Stimulated activated effector memory CD8-positive, alpha-beta T cell treated with anti-CD3 and anti-CD28 coated beads, Interleukin-12 subunit alpha, Interleukin-12 subunit beta, amount 100 ng/mL, for 72 hours (primary cell): ENCODE results near the gene CD274.
A peak's percentile ranks its signal among the peaks of the same experiment; 100 is the strongest.
"Not testable (repeated sequence)": the region's sequence is repeated elsewhere in the genome, so short reads cannot be mapped to it uniquely, and the experiment has no call there.

Experiments used
- ATAC-seq: fragments of 150-1000 bp; cut with Tn5 transposase; 2 replicates; pipeline ENCODE4 v1.10.0; 2021
- DNase-seq, 2 donors: peaks; one replicate each; pipeline ENCODE4 v3.0.0; 2021 to 2022; ENCODE audit warnings: low spot score in 2 of 2
- H3K27ac Mint-ChIP-seq: one replicate; pipeline ENCODE4 v1.8.0; 2022; ENCODE audit warnings: mild to moderate bottlenecking, mixed read lengths
- H3K36me3 Mint-ChIP-seq: one replicate; pipeline ENCODE4 v1.8.0; 2022; ENCODE audit warnings: mild to moderate bottlenecking, mixed read lengths
- H3K4me1 Mint-ChIP-seq: one replicate; pipeline ENCODE4 v1.8.0; 2022; ENCODE audit warnings: mixed read lengths
- H3K4me3 Mint-ChIP-seq: one replicate; pipeline ENCODE4 v1.8.0; 2022; ENCODE audit warnings: mild to moderate bottlenecking, mixed read lengths
- H3K9me3 Mint-ChIP-seq: one replicate; pipeline ENCODE4 v1.8.0; 2022; ENCODE audit warnings: mixed read lengths

Gene CD274

GRCh38 chr9:5450359-5451091 lies at the start of gene CD274:
CD274 (plus strand) TSS chr9:5450542; CDS start chr9:5456114, 5,572 bp downstream.
- peaks cover 65% of the 10 kb centered on the region for H3K4me1 Mint-ChIP-seq
- H3K27ac Mint-ChIP-seq = peak within 1 kb of the TSS; percentile 93
- H3K9me3 Mint-ChIP-seq = no peaks in the 10 kb centered on the region
- ATAC-seq = peak; percentile 84
- H3K4me3 Mint-ChIP-seq = peak within 1 kb of the TSS; percentile 86
- peak; percentile 72 to 91 for DNase-seq
- H3K36me3 Mint-ChIP-seq = peaks cover 30% of the 10 kb centered on the region

GRCh38 chr9:5402217-5402616 lies 48.1 kb upstream of the CD274 start:
- Mint-ChIP-seq H3K4me1 (peaks cover 31% of the 10 kb centered on the region), H3K27ac (no peak overlapping the region), H3K9me3 (peaks cover 3% of the 10 kb centered on the region), H3K4me3 (no peak overlapping the region), H3K36me3 (no peaks in the 10 kb centered on the region)
- DNase-seq = no peak
- ATAC-seq = no peak

- ATAC-seq (no peak), DNase-seq (no peak)
- H3K27ac Mint-ChIP-seq = no peak overlapping the region
- peaks cover 14% of the 10 kb centered on the region for H3K4me1 Mint-ChIP-seq
- peaks cover 8% of the 10 kb centered on the region for H3K36me3 Mint-ChIP-seq
- no peak overlapping the region for H3K4me3 Mint-ChIP-seq
- peaks cover 17% of the 10 kb centered on the region for H3K9me3 Mint-ChIP-seq
Measured at GRCh38 chr9:5408596-5408995, 41.7 kb upstream of the CD274 start.

GRCh38 chr9:5416953-5417352 lies 33.4 kb upstream of the CD274 start:
- H3K36me3 Mint-ChIP-seq = peaks cover 8% of the 10 kb centered on the region
- peaks cover 16% of the 10 kb centered on the region for H3K4me1 Mint-ChIP-seq
- DNase-seq = no peak
- H3K9me3 Mint-ChIP-seq = peaks cover 6% of the 10 kb centered on the region
- no peak overlapping the region for H3K4me3 Mint-ChIP-seq
- no peak overlapping the region for H3K27ac Mint-ChIP-seq
- ATAC-seq = no peak

GRCh38 chr9:5418481-5418880 lies 31.9 kb upstream of the CD274 start:
- Mint-ChIP-seq H3K36me3 (no peaks in the 10 kb centered on the region), H3K4me3 (no peak overlapping the region), H3K27ac (no peak overlapping the region), H3K4me1 (peaks cover 16% of the 10 kb centered on the region), H3K9me3 (peaks cover 3% of the 10 kb centered on the region)
- ATAC-seq (no peak), DNase-seq (no peak)

- no peak for DNase-seq
- no peak overlapping the region for H3K27ac Mint-ChIP-seq
- ATAC-seq = no peak
- H3K36me3 Mint-ChIP-seq = no peaks in the 10 kb centered on the region
- H3K4me3 Mint-ChIP-seq = no peak overlapping the region
- peaks cover 16% of the 10 kb centered on the region for H3K4me1 Mint-ChIP-seq
- no peaks in the 10 kb centered on the region for H3K9me3 Mint-ChIP-seq
Measured at GRCh38 chr9:5419987-5420386, 30.4 kb upstream of the CD274 start.

GRCh38 chr9:5421163-5421562 lies 29.2 kb upstream of the CD274 start:
- DNase-seq (no peak), ATAC-seq (no peak)
- peak overlapping the region; percentile 2 for H3K27ac Mint-ChIP-seq
- no peak overlapping the region for H3K4me3 Mint-ChIP-seq
- peaks cover 16% of the 10 kb centered on the region for H3K4me1 Mint-ChIP-seq
- H3K36me3 Mint-ChIP-seq = no peaks in the 10 kb centered on the region
- no peaks in the 10 kb centered on the region for H3K9me3 Mint-ChIP-seq

- Mint-ChIP-seq H3K4me1 (peaks cover 16% of the 10 kb centered on the region), H3K27ac (no peak overlapping the region), H3K9me3 (no peaks in the 10 kb centered on the region), H3K4me3 (no peak overlapping the region), H3K36me3 (no peaks in the 10 kb centered on the region)
- no peak for ATAC-seq
- DNase-seq = no peak
Measured at GRCh38 chr9:5422276-5422675, 28.1 kb upstream of the CD274 start.

GRCh38 chr9:5425006-5425628 lies 25.2 kb upstream of the CD274 start:
- peak; percentile 59 for ATAC-seq
- H3K4me3 Mint-ChIP-seq = no peak overlapping the region

GRCh38 chr9:5427005-5427404 lies 23.3 kb upstream of the CD274 start:
- ATAC-seq = no peak
- Mint-ChIP-seq H3K9me3 (no peaks in the 10 kb centered on the region), H3K27ac (peak overlapping the region; percentile 73), H3K36me3 (peaks cover 16% of the 10 kb centered on the region), H3K4me1 (no peaks in the 10 kb centered on the region), H3K4me3 (no peak overlapping the region)
- no peak for DNase-seq

More at GRCh38 chr9:5425006-5425628, 25.2 kb upstream of the CD274 start:
- no peak overlapping the region for H3K27ac Mint-ChIP-seq
- DNase-seq = no peak
- H3K4me1 Mint-ChIP-seq = peaks cover 10% of the 10 kb centered on the region
- H3K36me3 Mint-ChIP-seq = peaks cover 2% of the 10 kb centered on the region
- H3K9me3 Mint-ChIP-seq = no peaks in the 10 kb centered on the region

- no peak for DNase-seq
- H3K4me1 Mint-ChIP-seq = no peaks in the 10 kb centered on the region
- no peak overlapping the region for H3K4me3 Mint-ChIP-seq
- ATAC-seq = no peak
- peak overlapping the region; percentile 73 for H3K27ac Mint-ChIP-seq
- H3K9me3 Mint-ChIP-seq = no peaks in the 10 kb centered on the region
- peaks cover 20% of the 10 kb centered on the region for H3K36me3 Mint-ChIP-seq
Measured at GRCh38 chr9:5428172-5428571, 22.2 kb upstream of the CD274 start.

- H3K4me1 Mint-ChIP-seq = no peaks in the 10 kb centered on the region
- no peak overlapping the region for H3K4me3 Mint-ChIP-seq
- peaks cover 20% of the 10 kb centered on the region for H3K36me3 Mint-ChIP-seq
- DNase-seq (no peak), ATAC-seq (no peak)
- no peaks in the 10 kb centered on the region for H3K9me3 Mint-ChIP-seq
- H3K27ac Mint-ChIP-seq = no peak overlapping the region
Measured at GRCh38 chr9:5428794-5429528, 21.4 kb upstream of the CD274 start.

- H3K36me3 Mint-ChIP-seq = peaks cover 25% of the 10 kb centered on the region
- peak; percentile 46 for ATAC-seq
- H3K9me3 Mint-ChIP-seq = no peaks in the 10 kb centered on the region
- H3K4me1 Mint-ChIP-seq = peaks cover under 1% of the 10 kb centered on the region
- no peak overlapping the region for H3K4me3 Mint-ChIP-seq
- no peak for DNase-seq
- no peak overlapping the region for H3K27ac Mint-ChIP-seq
Measured at GRCh38 chr9:5429873-5430564, 20.3 kb upstream of the CD274 start.

- Mint-ChIP-seq H3K4me3 (no peak overlapping the region), H3K9me3 (no peaks in the 10 kb centered on the region), H3K27ac (peak overlapping the region; percentile 43), H3K4me1 (peaks cover 7% of the 10 kb centered on the region), H3K36me3 (peaks cover 33% of the 10 kb centered on the region)
- DNase-seq (no peak), ATAC-seq (no peak)
Measured at GRCh38 chr9:5430912-5431311, 19.4 kb upstream of the CD274 start.

- H3K9me3 Mint-ChIP-seq, DNase-seq, ATAC-seq, H3K27ac Mint-ChIP-seq, H3K4me3 Mint-ChIP-seq: not testable (repeated sequence)
- Mint-ChIP-seq H3K4me1 (peaks cover 25% of the 10 kb centered on the region), H3K36me3 (peaks cover 53% of the 10 kb centered on the region)
Measured at GRCh38 chr9:5432890-5433289, 17.5 kb upstream of the CD274 start.
